BJ (cell line): ENCODE results near the gene RSPH1. TPM values are rescaled to one million over a fixed set of nuclear protein-coding genes. Genes with fewer than 3 reads are reported as not detected.

Experiments
- CTCF ChIA-PET: fragments of 350-600 bp; formaldehyde crosslinking; extraction: SDS; loops from one replicate; lab custom pipeline; 2021; ENCODE audit warnings: antibody characterized with exemption, inconsistent platforms; lab: Yijun Ruan, JAX
- POLR2A ChIA-PET: fragments of 300-600 bp; sonication (Branson Sonifier 250); formaldehyde crosslinking; extraction: SDS; loops from one replicate; lab custom pipeline; 2021; ENCODE audit warnings: antibody characterized with exemption; lab: Charles Lee
- DNase-seq: peaks from one replicate; pipeline ENCODE4 v3.0.0-alpha.2; 2011; ENCODE audit warnings: low read depth
- H3K27me3 ChIP-seq: 2 replicates; pipeline ENCODE4 v1.6.0; 2011; ENCODE audit warnings: low read length; ENCODE audit not compliant: control insufficient read depth, insufficient read depth
- H3K36me3 ChIP-seq: 2 replicates; pipeline ENCODE4 v1.5.1; 2011; ENCODE audit warnings: low read length; ENCODE audit not compliant: control insufficient read depth, insufficient read depth
- H3K4me3 ChIP-seq: 2 replicates; pipeline ENCODE4 v1.5.1; 2011; ENCODE audit warnings: low read depth, mild to moderate bottlenecking, control low read depth, low read length
- CTCF ChIP-seq: IDR thresholded peaks from 2 replicates; pipeline ENCODE4 v1.5.1; 2011; ENCODE audit warnings: low read depth, mild to moderate bottlenecking, control low read depth, inconsistent platforms, low read length, moderate library complexity; ENCODE audit not compliant: insufficient read depth
- polyA plus RNA-seq: library from polyadenylated mRNA; depleted of rRNA; stranded (reverse); fragments of >200 nt; gene quantifications from 2 replicates; pipeline ENCODE4 v1.2.3, GENCODE V29; 2011

Gene RSPH1
- polyA plus RNA-seq, 1 experiment: 0.11 TPM

- no peaks in the 10 kb centered on the region for H3K27me3 ChIP-seq
- H3K4me3 ChIP-seq: no peak overlapping the region
- TF ChIP-seq CTCF: no peak
- ChIA-PET POLR2A (no interaction called here), CTCF (no interaction called here)
- no peaks in the 10 kb centered on the region for H3K36me3 ChIP-seq
- no peak for DNase-seq
Measured at GRCh38 chr21:42542596-42542995, 46.6 kb upstream of the RSPH1 start.

GRCh38 chr21:42542196-42542595 is 46.2 kb upstream of the RSPH1 start:
- ChIA-PET CTCF (no interaction called here), POLR2A (no interaction called here)
- no peak for DNase-seq
- H3K4me3 ChIP-seq: no peak overlapping the region
- H3K36me3 ChIP-seq: no peaks in the 10 kb centered on the region
- TF ChIP-seq CTCF: no peak
- H3K27me3 ChIP-seq: no peaks in the 10 kb centered on the region

GRCh38 chr21:42541618-42542017 is 45.6 kb upstream of the RSPH1 start:
- no peak for DNase-seq
- ChIA-PET POLR2A (no interaction called here), CTCF (no interaction called here)
- Histone ChIP-seq H3K27me3 (no peaks in the 10 kb centered on the region), H3K4me3 (no peak overlapping the region), H3K36me3 (no peaks in the 10 kb centered on the region)
- TF ChIP-seq CTCF: no peak

- Histone ChIP-seq H3K27me3 (no peaks in the 10 kb centered on the region), H3K4me3 (no peak overlapping the region), H3K36me3 (no peaks in the 10 kb centered on the region)
- ChIA-PET POLR2A (no interaction called here), CTCF (no interaction called here)
- no peak for TF ChIP-seq CTCF
- no peak for DNase-seq
Measured at GRCh38 chr21:42541174-42541573, 45.1 kb upstream of the RSPH1 start.

GRCh38 chr21:42540396-42540795 is 44.4 kb upstream of the RSPH1 start:
- Histone ChIP-seq H3K36me3 (no peaks in the 10 kb centered on the region), H3K27me3 (no peaks in the 10 kb centered on the region), H3K4me3 (no peak overlapping the region)
- ChIA-PET POLR2A (no interaction called here), CTCF (interaction anchor here (0.6 to 2.0 kb wide), 2 partner anchors 14 to 211 kb away, joined by 3 to 4 read pairs; no protein-coding TSS in a partner anchor)
- no peak for DNase-seq
- TF ChIP-seq CTCF: no peak
